GM18511 (cell line): Measurements from ENCODE around the gene SBK1.
A peak's percentile ranks its signal among the peaks of the same experiment; 100 is the strongest.

ENCODE experiments used
- ATAC-seq: cut with Tn5 transposase; IDR thresholded peaks from one replicate; pipeline ENCODE4 v1.9.1; 2021; ENCODE audit warnings: mild to moderate bottlenecking, moderate library complexity; ENCODE audit not compliant: unreplicated experiment

Gene SBK1

DNA sequence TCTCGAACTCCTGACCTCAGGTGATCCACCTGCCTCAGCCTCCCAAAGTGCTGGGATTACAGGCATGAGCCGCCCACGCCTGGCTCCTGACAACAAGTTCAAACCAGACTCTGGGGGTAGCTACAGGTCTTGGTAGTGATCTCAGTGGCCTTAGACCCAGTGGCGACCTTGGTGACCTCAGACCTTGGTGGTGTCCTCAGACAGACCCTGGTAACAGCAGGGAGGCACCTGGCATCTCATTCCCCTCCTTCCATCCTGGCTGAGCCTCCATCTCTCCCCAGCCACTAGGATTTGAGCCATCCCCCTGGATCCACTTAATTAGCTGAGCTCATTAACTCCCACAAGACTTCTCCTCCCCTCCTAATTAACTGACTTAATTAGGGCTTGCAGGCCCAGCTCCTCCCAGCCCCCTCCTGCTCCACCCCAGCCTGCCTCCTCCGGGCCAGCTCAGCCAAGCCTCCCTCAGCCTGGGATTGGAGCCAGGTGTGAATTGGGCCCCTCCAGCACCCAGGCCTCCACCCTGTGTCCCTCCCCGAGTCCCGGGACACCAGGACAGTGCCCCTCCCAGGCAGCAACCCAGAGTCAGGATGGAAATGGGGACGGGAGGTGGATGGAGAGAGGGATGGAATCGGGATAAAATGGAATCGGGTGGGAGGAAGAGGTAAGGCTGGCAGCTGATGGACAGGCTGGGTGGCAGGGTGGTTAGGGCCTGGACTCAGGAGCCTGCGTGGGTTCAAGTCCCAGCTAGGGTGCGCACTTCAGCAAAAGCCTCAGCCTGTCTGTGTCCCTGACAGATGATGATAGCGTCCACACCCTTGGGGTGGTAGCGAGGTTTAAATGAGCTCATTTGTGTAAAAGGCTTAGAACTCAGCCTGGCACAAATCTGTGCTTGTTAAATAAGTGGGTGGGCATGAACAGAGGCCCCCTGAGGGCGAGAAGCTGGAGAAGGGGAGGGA is 11.2 kb upstream of the SBK1 start:
- no peak for ATAC-seq

GRCh38 chr16:28282045-28282444 is 10.3 kb upstream of the SBK1 start:
- no peak for ATAC-seq

DNA sequence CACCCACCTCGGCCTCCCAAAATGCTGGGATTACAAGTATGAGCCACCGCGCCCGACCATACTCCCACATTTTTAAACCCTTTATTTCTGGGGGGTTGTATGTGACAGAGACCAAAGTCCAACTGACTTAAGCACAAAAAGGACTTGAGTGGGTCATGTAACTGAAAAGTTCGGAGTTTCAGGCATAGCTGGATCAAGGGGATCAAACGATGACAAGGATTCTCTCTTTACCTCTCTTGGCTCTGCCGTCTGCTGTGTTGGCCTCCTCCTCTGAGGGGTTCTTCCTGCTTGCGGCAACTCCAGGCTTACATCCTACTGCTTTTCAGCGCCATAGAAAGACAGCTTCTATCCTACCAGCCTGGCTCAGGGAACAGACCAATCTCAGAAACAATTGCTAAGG is 9.2 kb upstream of the SBK1 start:
- ATAC-seq: no peak

GRCh38 chr16:28283798-28284577 is 8.3 kb upstream of the SBK1 start:
- ATAC-seq: no peak

DNA sequence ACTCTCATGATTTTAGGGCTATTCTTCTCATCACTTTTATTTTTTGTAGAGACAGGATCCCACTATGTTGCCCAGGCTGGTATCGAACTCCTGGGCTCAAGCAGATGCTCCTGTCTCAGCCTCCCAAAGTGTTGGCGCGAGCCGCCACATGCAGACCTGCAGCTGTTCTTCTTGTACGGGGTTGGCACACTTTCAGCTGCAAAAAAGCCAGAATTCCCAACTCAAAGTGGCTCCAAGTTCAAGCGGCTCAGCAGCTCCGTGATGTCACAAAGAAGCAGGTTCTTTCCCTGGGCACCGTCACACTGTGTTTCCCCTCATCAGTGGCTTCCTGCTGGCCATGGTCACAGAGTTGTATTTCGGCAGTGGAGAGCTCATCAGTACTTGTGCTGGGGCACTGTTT is 6.7 kb upstream of the SBK1 start:
- no peak for ATAC-seq

GRCh38 chr16:28288114-28288513 is 4.2 kb upstream of the SBK1 start:
- no peak for ATAC-seq

DNA sequence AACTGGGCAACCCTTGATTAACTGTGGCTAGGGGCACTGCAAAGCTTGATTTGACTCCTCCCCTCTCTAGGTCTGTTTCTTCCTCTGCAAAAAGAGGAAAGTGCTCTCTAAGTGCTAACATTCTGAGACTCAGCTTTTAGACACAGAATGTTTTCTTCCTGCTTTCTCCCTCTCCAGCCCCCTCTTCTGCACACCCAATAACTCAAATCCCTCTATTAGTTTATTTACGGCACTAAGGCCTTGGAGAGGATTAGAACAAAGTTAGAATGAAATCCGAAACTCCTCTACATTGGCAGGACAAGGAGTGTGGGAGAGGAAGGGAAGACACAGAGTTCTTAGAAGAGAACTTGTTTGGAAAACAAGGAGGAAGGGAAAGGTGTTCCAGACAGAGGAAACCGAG is 3.3 kb upstream of the SBK1 start:
- ATAC-seq: no peak

DNA sequence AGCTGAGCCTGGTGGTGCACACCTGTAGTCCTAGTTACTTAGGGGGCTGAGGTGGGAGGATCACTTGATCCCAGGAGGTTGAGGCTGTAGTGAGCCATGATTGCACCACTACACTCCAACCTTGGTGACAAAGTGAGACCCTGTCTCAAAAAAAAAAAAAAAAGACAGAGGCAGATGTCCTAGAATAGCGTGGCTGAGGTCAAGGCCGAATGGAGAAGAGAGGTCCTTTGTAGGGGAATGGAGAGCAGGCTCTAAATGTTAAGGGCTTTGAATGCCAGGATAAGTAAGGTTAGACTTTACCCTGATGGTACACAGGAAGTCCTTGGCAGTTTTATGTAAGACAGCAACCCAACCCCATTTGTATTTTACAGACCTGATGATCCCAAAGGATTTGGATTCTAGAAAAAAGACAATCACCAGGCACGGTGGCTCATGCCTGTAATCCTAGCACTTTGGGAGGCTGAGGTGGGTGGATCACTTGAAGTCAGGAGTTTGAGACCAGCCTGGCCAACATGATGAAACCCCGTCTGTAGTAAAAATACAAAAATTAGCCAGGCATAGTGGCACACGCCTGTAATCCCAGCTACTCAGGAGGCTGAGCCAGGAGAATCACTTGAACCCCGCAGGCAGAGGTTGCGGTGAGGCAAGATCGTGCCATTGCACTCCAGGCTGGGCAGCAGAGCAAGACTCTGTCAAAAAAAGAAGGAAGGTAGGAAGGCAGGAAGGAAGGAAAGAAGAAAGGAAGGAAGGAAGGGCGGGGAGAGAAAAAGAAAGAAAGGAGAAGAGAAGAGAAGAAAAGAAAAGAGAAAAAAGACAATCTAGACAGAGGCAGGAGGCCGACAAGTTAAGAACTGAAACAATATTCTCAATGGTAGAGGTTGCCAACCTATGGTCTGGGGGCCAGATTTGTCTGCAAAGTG is 2.1 kb upstream of the SBK1 start:
- no peak for ATAC-seq

- ATAC-seq: no peak
Measured at GRCh38 chr16:28290859-28291254, 1.5 kb upstream of the SBK1 start.

GRCh38 chr16:28292731-28293600 is 641 bp downstream of the SBK1 start:
- peak; percentile 14 for ATAC-seq

DNA sequence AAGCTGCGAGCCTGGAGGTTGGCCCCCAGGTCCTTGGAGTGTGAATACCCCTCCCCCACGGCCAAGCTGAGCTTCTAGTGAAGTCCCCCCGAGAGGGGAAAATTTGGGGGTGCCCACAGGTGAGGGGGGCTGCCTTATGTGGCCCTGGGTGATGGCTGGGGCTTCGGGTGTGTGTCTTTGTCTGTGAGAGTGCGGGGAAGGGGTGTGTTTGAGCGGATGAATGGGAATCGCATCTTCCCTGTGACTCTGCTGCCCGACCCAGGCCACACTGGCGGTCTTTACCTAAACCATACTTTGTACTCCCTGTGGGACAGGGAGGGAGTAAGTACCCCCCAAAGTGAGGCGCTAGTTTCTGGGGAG is 1.3 kb downstream of the SBK1 start:
- ATAC-seq: no peak

- no peak for ATAC-seq
Measured at GRCh38 chr16:28294201-28294600, 1.9 kb downstream of the SBK1 start.

GRCh38 chr16:28295276-28295675 is 3.0 kb downstream of the SBK1 start:
- ATAC-seq: no peak

GRCh38 chr16:28297308-28297707 is 5.0 kb downstream of the SBK1 start:
- ATAC-seq: no peak

- no peak for ATAC-seq
Measured at GRCh38 chr16:28297784-28298510, 5.6 kb downstream of the SBK1 start.

DNA sequence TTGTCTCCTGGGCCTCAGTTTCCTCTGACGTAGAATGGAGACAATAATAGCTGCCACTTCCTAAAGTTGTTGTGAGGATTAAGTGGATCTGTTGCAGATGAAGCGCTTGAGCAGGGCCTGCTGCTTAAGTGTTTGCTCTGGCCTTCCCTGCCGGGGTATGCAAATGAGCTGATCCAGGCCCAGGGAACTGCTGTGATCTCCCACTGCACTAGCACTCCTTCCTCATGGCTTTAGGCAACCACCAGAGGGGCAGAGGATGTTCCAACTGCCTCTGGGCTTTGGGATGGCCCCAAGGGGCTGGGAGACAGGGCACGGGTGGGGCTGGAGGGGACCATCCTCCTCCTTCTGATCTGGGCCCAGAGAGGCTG is 6.2 kb downstream of the SBK1 start:
- no peak for ATAC-seq

DNA sequence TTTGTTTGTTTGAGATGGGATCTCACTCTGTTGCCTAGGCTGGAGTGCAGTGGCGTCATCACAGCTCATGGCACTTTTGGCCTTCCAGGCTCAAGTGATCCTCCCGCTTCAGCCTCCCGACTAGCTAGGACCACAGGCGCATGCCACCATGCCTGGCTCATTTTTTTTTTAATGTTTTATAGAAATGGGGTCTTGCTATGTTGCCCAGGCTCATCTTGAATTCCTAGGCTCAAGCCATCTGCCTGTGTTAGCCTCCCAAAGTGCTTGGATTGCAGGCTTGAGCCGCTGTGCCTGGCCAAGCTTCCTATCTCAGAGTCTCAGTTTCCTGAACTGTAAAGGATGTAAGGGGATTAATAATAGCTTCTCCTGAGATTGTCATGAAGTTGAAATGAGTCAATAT is 8.0 kb downstream of the SBK1 start:
- ATAC-seq: no peak

- ATAC-seq: no peak
Measured at GRCh38 chr16:28301154-28301553, 8.8 kb downstream of the SBK1 start.

- ATAC-seq: no peak
Measured at GRCh38 chr16:28301620-28302019, 9.3 kb downstream of the SBK1 start.

- no peak for ATAC-seq
Measured at GRCh38 chr16:28303132-28303531, 10.8 kb downstream of the SBK1 start.
